HG03175 (cell line): ENCODE measurements around the gene GZF1.
A peak's percentile ranks its signal among the peaks of the same experiment; 100 is the strongest.

Experiments
- ATAC-seq: cut with Tn5 transposase; IDR thresholded peaks from one replicate; pipeline ENCODE4 v1.9.1; 2021; ENCODE audit warnings: mild to moderate bottlenecking, moderate library complexity; ENCODE audit not compliant: unreplicated experiment

GZF1 gene

GRCh38 chr20:23368316-23369071 lies 6.5 kb downstream of the GZF1 start:
- ATAC-seq: no peak

- ATAC-seq: no peak
Observed at GRCh38 chr20:23369072-23369823, 7.3 kb downstream of the GZF1 start.

- no peak for ATAC-seq
Observed at GRCh38 chr20:23370274-23370673, 8.3 kb downstream of the GZF1 start.

GRCh38 chr20:23370873-23371272 lies 8.9 kb downstream of the GZF1 start:
- ATAC-seq: no peak

GRCh38 chr20:23371496-23371895 lies 9.5 kb downstream of the GZF1 start:
- no peak for ATAC-seq

GRCh38 chr20:23374441-23374840 lies 12.5 kb downstream of the GZF1 start:
- ATAC-seq: no peak

- ATAC-seq: no peak
Observed at GRCh38 chr20:23375827-23376226, 13.8 kb downstream of the GZF1 start.

GRCh38 chr20:23379772-23380171 lies 17.8 kb downstream of the GZF1 start:
- ATAC-seq: no peak

GRCh38 chr20:23381876-23382275 lies 19.9 kb downstream of the GZF1 start:
- no peak for ATAC-seq

- ATAC-seq: no peak
Observed at GRCh38 chr20:23386304-23387117, 24.5 kb downstream of the GZF1 start.

- no peak for ATAC-seq
Observed at GRCh38 chr20:23387118-23387443, 25.1 kb downstream of the GZF1 start.

- ATAC-seq: no peak
Observed at GRCh38 chr20:23390091-23390774, 28.3 kb downstream of the GZF1 start.

- no peak for ATAC-seq
Observed at GRCh38 chr20:23391707-23392310, 29.8 kb downstream of the GZF1 start.

- ATAC-seq: no peak
Observed at GRCh38 chr20:23393996-23394775, 32.2 kb downstream of the GZF1 start.

- ATAC-seq: no peak
Observed at GRCh38 chr20:23396950-23397627, 35.1 kb downstream of the GZF1 start.

- no peak for ATAC-seq
Observed at GRCh38 chr20:23397961-23398360, 36.0 kb downstream of the GZF1 start.

GRCh38 chr20:23399568-23400241 lies 37.7 kb downstream of the GZF1 start:
- ATAC-seq: peak; percentile 90

- no peak for ATAC-seq
Observed at GRCh38 chr20:23401051-23401450, 39.1 kb downstream of the GZF1 start.

GRCh38 chr20:23403751-23404150 lies 41.8 kb downstream of the GZF1 start:
- ATAC-seq: no peak
